SU-DHL-6 (cell line): ENCODE results near the gene KAT2B.

Experiments used
- EZH2phosphoT487 ChIP-seq: fragments of 200-600 bp; sonication (generic), shearing (Covaris generic); conservative IDR thresholded peaks from 2 replicates; pipeline ENCODE4 v1.6.1; 2018; ENCODE audit warnings: mild to moderate bottlenecking, antibody characterized with exemption, low read length, moderate library complexity, mixed read lengths
- TF ChIP-seq, protein P1 (sequence below): fragments of 200-600 bp; sonication (generic); IDR thresholded peaks from one replicate; pipeline ENCODE4 v1.5.1; 2017; ENCODE audit warnings: antibody characterized with exemption, mild to moderate bottlenecking, low read length, moderate library complexity; ENCODE audit not compliant: insufficient read depth, poor library complexity, severe bottlenecking

- TF ChIP-seq, protein P1, sequence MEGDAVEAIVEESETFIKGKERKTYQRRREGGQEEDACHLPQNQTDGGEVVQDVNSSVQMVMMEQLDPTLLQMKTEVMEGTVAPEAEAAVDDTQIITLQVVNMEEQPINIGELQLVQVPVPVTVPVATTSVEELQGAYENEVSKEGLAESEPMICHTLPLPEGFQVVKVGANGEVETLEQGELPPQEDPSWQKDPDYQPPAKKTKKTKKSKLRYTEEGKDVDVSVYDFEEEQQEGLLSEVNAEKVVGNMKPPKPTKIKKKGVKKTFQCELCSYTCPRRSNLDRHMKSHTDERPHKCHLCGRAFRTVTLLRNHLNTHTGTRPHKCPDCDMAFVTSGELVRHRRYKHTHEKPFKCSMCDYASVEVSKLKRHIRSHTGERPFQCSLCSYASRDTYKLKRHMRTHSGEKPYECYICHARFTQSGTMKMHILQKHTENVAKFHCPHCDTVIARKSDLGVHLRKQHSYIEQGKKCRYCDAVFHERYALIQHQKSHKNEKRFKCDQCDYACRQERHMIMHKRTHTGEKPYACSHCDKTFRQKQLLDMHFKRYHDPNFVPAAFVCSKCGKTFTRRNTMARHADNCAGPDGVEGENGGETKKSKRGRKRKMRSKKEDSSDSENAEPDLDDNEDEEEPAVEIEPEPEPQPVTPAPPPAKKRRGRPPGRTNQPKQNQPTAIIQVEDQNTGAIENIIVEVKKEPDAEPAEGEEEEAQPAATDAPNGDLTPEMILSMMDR: no peak
- no peak for TF ChIP-seq EZH2phosphoT487
Measured at GRCh38 chr3:20060974-20061685, 20.9 kb downstream of the KAT2B start.
